ENCODE measurements around the gene SLC25A23. TPM values are rescaled to one million over a fixed set of nuclear protein-coding genes. Genes with fewer than 3 reads are reported as not detected.

SLC25A23 gene
- total RNA-seq, 1 experiment from 2014 or later, result 89.5 TPM

- TF ChIP-seq REST (IDR thresholded peaks at IDR 0.05; ENCODE audit: low read depth) (no peak), CEBPB (IDR thresholded peaks at IDR 0.05; ENCODE audit: low read depth) (no peak)
- TF ChIP-seq, protein P1, sequence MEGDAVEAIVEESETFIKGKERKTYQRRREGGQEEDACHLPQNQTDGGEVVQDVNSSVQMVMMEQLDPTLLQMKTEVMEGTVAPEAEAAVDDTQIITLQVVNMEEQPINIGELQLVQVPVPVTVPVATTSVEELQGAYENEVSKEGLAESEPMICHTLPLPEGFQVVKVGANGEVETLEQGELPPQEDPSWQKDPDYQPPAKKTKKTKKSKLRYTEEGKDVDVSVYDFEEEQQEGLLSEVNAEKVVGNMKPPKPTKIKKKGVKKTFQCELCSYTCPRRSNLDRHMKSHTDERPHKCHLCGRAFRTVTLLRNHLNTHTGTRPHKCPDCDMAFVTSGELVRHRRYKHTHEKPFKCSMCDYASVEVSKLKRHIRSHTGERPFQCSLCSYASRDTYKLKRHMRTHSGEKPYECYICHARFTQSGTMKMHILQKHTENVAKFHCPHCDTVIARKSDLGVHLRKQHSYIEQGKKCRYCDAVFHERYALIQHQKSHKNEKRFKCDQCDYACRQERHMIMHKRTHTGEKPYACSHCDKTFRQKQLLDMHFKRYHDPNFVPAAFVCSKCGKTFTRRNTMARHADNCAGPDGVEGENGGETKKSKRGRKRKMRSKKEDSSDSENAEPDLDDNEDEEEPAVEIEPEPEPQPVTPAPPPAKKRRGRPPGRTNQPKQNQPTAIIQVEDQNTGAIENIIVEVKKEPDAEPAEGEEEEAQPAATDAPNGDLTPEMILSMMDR (IDR thresholded peaks at IDR 0.05 in 2 of 3, conservative IDR thresholded peaks at IDR 0.05 in 1 of 3; ENCODE audit: borderline replicate concordance in 1 of 3, insufficient read depth in 1 of 3, low read depth in 2 of 3, low read length in 2 of 3), result no peak
Measured at GRCh38 chr19:6413291-6413690, 46.3 kb downstream of the SLC25A23 start (continued).

DNA sequence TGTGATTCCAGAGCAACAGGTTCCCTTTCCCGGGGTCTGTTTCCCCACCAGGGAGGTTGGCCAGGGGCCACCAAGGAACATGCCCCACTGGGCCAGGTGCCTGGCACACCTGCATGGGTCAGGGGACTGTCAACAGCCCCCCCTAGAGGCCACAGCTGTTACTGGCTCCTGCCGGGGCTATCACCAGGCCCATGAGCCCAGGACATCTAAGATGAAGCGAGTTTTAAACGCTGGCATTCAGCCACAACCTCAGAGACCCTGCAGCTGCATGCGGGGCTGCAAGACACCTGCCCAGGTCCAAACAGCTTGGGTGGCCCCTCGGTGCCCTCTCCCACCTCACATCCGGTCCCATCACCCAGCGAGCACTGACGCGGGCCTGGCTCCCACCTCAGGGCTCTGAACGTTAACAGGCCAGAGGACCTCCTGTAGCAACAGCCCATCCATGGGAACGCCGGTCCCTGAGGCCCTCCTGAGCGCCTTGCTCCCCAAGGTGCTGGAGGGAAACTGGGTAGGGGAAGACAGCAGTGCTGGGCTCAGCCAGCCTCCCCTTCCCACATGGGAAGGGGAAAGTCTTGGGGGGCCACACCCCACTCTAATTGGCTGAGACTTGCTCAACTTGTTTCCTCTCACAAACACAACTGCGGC is 47.0 kb downstream of the SLC25A23 start:
- no TSS peak for BruUV-seq (replicated peaks)
- Histone ChIP-seq H4K20me1 (ENCODE audit: insufficient read depth) (no peaks in the 10 kb centered on the region), H3K9me2 (ENCODE audit: insufficient read depth) (no peaks in the 10 kb centered on the region), H3K27me3 (ENCODE audit: insufficient read depth, low read length) (no peaks in the 10 kb centered on the region), H3K36me3 (ENCODE audit: control insufficient read depth in 1 of 2, insufficient read depth in 2 of 2, low read length in 2 of 2) (peaks cover 25 to 32% of the 10 kb centered on the region in 2 experiments), H2AFZ (ENCODE audit: low read depth, low read length, poor library complexity, severe bottlenecking) (no peak overlapping the region), H3K9ac (ENCODE audit: low read length) (no peak overlapping the region), H3K4me1 (ENCODE audit: control insufficient read depth in 1 of 2, insufficient read depth in 2 of 2, low read length in 2 of 2) (no peaks in the 10 kb centered on the region), H3K4me3 (replicated peaks in 1 of 2; ENCODE audit: low read depth in 1 of 2, low read length in 2 of 2) (no peak overlapping the region), H3K79me2 (ENCODE audit: insufficient read depth, low read length) (peaks cover 12% of the 10 kb centered on the region; the same call in 1 of the 2 replicates), H3K9me3 (ENCODE audit: control insufficient read depth in 1 of 2, insufficient read depth in 1 of 2, low read depth in 1 of 2, low read length in 2 of 2) (no peaks in the 10 kb centered on the region), H3K4me2 (ENCODE audit: low read length) (no peak overlapping the region), H3K27ac (ENCODE audit: low read depth, low read length) (no peak overlapping the region)
- POLR2A ChIA-PET, result no interaction called here
- DNase-seq (ENCODE audit: low read depth, low spot score) (peak; percentile 31), ATAC-seq (peak; percentile 91)
- intact Hi-C loops (cut with micrococcal nuclease), result no loop called here
- CTCF ChIA-PET, result no interaction called here
- RAD21 ChIA-PET (ENCODE audit: low non-redundant PET in 1 of 2, low total read pairs in 2 of 2, uncharacterized antibody in 2 of 2, unreplicated experiment in 2 of 2), result no interaction called here
- TF ChIP-seq EZH2 (IDR thresholded peaks at IDR 0.05) (no peak), RAD21 (IDR thresholded peaks at IDR 0.05; ENCODE audit: low read depth) (peak; percentile 57)
- TF ChIP-seq, protein P1 (IDR thresholded peaks at IDR 0.05 in 2 of 3, conservative IDR thresholded peaks at IDR 0.05 in 1 of 3; ENCODE audit: borderline replicate concordance in 1 of 3, insufficient read depth in 1 of 3, low read depth in 2 of 3, low read length in 2 of 3), result peak; percentile 48 to 95 (median 87); a peak in 5 of 6 replicates
- TF ChIP-seq, protein P2, sequence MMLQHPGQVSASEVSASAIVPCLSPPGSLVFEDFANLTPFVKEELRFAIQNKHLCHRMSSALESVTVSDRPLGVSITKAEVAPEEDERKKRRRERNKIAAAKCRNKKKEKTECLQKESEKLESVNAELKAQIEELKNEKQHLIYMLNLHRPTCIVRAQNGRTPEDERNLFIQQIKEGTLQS (IDR thresholded peaks at IDR 0.05), result no peak

Data from HCT116 (cell line).